ENCODE measurements around the gene C4orf50.
"Not testable (repeated sequence)": the region's sequence is repeated elsewhere in the genome, so short reads cannot be mapped to it uniquely, and the experiment has no call there.

C4orf50 gene

DNA sequence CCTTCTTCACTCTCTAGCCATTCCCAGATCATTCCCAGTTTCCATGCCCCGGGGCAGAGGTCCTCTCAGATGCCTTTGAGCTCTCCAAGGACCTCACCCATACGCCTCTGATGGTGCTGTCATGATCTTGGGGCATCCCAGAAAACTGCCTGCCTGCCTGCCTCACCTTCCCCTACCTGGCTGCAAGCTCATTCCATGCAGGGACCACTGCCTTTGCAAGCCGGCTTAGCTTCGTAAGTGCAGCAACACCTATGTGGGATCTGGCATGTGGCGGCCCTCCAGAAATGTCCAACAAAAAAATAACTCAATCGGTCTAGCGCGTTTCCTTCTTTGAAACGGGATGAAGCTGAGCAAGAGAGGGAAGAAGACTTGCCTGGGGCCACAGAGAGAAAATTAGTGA, 53.0 kb downstream of the C4orf50 start:
- DNase-seq, result no peak

GRCh38 chr4:5964030-5964429, 54.2 kb downstream of the C4orf50 start:
- DNase-seq, result no peak

- DNase-seq, result no peak
These were observed 54.6 kb downstream of the C4orf50 start for GRCh38 chr4:5963611-5964010.

GRCh38 chr4:5962416-5962815, 55.8 kb downstream of the C4orf50 start:
- DNase-seq, result no peak

GRCh38 chr4:5960252-5960880, 57.9 kb downstream of the C4orf50 start:
- DNase-seq, result no peak

- no peak for DNase-seq
These were observed 58.8 kb downstream of the C4orf50 start for GRCh38 chr4:5959211-5959982.

DNA sequence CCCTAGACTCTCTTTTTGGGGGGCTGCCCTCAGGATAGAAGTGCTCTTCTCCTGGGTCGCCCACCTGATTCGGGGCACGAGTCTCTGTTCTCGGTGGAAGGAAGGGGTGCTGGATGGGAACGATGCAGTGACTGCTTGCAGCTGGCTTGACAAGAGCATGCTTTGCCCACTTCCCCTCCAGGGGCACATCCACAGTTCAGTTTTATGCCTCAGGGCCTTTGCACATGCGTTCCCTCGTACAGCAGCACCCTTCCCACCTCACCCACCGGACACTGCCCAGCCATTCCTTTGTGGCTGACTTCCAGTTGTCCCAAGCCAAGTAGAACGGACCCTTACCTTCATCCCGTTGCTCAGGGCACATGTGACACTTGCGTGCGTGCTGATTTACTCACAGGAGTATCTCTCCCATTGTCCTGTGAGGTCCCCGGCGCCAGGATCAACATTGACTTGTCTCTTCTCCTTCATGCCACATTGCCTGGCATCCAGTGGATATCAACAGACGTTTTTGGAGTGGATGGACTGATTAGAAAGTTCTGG, 60.0 kb downstream of the C4orf50 start:
- DNase-seq, result no peak

- DNase-seq, result no peak
These were observed 61.2 kb downstream of the C4orf50 start for GRCh38 chr4:5957076-5957475.

GRCh38 chr4:5956285-5957021, 61.8 kb downstream of the C4orf50 start:
- DNase-seq, result no peak

DNA sequence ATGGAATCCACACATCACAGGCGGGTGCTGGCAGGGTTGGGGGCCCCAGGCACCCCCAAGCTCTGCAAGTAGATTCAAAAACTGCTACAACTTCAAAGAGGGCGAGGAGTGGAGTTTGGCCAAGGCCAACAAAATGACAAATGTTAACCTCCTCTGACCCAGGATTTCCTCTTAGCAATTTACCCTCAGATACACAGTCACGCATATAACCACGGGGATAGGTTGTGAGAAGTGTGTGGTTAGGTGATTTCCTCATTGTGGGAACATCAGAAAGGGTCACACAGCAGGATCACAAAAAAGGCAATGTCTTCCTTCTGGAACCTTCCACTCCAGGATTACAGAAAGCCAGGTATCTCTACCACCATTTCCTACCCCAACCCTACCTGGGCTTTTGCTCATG, 62.4 kb downstream of the C4orf50 start:
- no peak for DNase-seq

GRCh38 chr4:5955201-5955821, 62.9 kb downstream of the C4orf50 start:
- no peak for DNase-seq

DNA sequence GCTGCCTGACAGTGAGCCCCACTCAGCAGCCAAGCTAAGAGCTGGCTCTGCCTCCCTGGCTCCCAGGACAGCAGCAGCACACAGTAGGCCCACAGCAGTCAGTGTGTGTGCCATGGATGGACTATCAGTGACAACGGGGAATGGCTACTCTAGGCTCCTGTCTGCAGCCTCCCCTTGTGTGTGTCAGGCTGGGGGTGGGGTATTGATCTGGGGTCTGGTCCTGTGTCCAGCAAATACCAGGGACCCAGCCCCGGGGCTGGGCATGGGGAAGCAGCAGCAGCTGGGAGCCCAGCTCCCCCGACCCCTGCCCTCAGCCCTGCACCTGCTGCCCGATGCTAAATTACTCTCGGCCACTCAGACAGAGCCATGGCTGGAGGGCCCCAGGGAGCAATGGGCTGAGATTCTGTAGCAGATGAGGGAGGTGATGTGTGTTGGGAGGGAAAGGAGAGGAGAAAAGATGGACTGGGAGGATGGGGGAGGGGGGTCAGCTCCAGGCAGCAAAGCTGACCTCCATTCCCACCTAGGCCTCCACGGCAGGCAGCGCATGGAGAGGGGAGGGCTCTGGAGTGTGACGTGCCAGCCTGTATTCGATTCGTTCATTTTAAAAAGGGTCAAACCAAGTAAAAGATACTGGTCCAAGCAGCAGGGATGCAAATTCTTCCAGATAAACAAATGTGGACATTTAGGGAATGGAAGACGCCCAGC, 64.0 kb downstream of the C4orf50 start:
- no peak for DNase-seq

GRCh38 chr4:5952975-5953951, 65.0 kb downstream of the C4orf50 start:
- DNase-seq, result no peak

GRCh38 chr4:5952286-5952974, 65.8 kb downstream of the C4orf50 start:
- no peak for DNase-seq

- not testable (repeated sequence) for DNase-seq
These were observed 71.6 kb downstream of the C4orf50 start for GRCh38 chr4:5946653-5947052.

DNA sequence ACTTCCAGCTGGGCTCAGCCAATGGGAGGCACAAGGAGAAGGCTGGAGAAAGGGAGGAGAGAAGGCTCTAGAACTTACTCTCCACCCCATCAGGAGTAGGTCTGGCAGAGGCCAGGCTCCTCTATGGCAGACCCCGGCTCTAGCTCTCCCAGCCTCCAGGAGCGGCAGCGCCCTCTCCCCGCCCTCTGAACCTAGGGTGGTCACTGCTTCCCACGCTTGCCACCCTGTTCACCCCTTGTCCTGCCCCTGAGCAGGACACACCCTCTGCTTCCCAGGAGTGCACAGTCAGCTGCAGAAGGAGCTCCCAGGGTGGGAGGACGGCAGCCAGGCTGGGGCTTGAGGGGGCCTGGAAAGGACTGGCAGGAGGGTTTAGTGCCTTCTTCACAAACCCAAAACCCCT, 72.3 kb downstream of the C4orf50 start:
- no peak for DNase-seq

- DNase-seq, result no peak
These were observed 73.1 kb downstream of the C4orf50 start for GRCh38 chr4:5945171-5945570.

DNA sequence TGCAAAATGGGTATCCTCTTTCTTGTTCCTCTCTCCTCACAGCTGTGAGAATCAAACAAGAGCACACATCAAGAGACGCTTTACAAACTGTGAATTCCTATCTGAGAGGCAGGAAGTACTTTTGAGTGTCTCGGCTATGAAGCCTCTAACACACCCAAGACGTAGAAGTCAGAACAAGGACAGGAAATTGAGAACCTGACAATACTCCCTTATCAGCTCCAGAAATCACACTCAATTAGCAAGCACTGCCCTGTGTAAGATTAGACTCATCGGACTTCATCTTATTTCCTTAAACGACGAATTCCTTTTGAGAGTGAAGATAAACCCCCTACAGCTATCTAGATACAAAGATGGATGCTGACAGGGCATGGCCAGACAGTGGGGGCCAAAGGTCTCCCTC, 74.7 kb downstream of the C4orf50 start:
- no peak for DNase-seq

DNA sequence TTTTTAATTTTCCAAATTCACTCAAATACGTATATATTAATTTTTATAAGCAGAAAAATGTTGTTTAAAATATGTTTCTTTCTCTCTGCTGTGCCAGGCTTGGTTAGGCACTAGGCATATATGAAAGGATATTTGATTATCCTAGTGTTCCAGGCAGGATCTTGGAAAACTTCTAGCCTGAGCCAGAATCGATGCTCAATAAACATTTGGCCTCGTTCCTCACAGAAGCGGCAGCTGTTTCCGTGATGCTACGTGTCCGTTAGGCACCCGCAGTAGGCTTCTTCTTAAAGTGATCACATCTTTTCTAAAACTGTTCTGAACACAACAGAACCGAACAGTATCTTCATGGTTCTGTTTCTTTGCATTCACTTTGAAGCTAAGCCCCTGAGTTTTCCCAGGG, 75.3 kb downstream of the C4orf50 start:
- DNase-seq, result no peak

- DNase-seq, result no peak
These were observed 76.6 kb downstream of the C4orf50 start for GRCh38 chr4:5941601-5942000.
